KMS-11 (cell line): ENCODE results near the gene SKA3.

Experiments
- H2AFZ ChIP-seq: fragments of 200-600 bp; sonication (generic); 2 replicates; pipeline ENCODE4 v1.6.1; 2016; ENCODE audit warnings: antibody characterized with exemption, mixed run types, low read depth
- H3K27ac ChIP-seq: fragments of 200-600 bp; sonication (generic); 2 replicates; pipeline ENCODE4 v1.6.1; 2016; ENCODE audit warnings: mild to moderate bottlenecking, mixed run types
- H3K27me3 ChIP-seq: fragments of 200-600 bp; sonication (generic); 2 replicates; pipeline ENCODE4 v1.6.1; 2017; ENCODE audit warnings: mild to moderate bottlenecking, low read depth, mixed run types, moderate library complexity; ENCODE audit not compliant: insufficient read depth
- H3K36me3 ChIP-seq: fragments of 200-600 bp; sonication (generic); 2 replicates; pipeline ENCODE4 v1.6.1; 2017; ENCODE audit warnings: mild to moderate bottlenecking, mixed run types; ENCODE audit not compliant: insufficient read depth
- H3K4me1 ChIP-seq: fragments of 200-600 bp; sonication (generic); 2 replicates; pipeline ENCODE4 v1.6.1; 2016; ENCODE audit warnings: mild to moderate bottlenecking, low read depth, mixed run types; ENCODE audit not compliant: poor library complexity, severe bottlenecking
- H3K4me2 ChIP-seq: fragments of 200-600 bp; sonication (generic); 2 replicates; pipeline ENCODE4 v1.7.0; 2016; ENCODE audit warnings: mild to moderate bottlenecking, mixed run types
- H3K4me3 ChIP-seq: fragments of 200-600 bp; sonication (generic); IDR thresholded peaks from 2 replicates; pipeline ENCODE4 v1.6.1; 2017; ENCODE audit warnings: low read depth, low read length, mixed read lengths; ENCODE audit not compliant: insufficient read depth
- H3K79me2 ChIP-seq: fragments of 200-600 bp; sonication (generic); 2 replicates; pipeline ENCODE4 v1.6.1; 2016; ENCODE audit warnings: low read depth, mixed run types; ENCODE audit not compliant: insufficient read depth
- H3K9ac ChIP-seq: fragments of 200-600 bp; sonication (generic); 2 replicates; pipeline ENCODE4 v1.6.1; 2016; ENCODE audit warnings: mild to moderate bottlenecking, mixed run types
- H4K20me1 ChIP-seq: fragments of 200-600 bp; sonication (generic); 2 replicates; pipeline ENCODE4 v1.6.1; 2016; ENCODE audit warnings: mild to moderate bottlenecking, mixed run types; ENCODE audit not compliant: insufficient read depth
- TF ChIP-seq, protein P1 (sequence below): fragments of 200-600 bp; sonication (generic); conservative IDR thresholded peaks from 2 replicates; pipeline ENCODE4 v1.6.1; 2017; ENCODE audit warnings: low read depth, mild to moderate bottlenecking, antibody characterized with exemption, low read length, moderate library complexity, mixed read lengths

SKA3 gene

DNA sequence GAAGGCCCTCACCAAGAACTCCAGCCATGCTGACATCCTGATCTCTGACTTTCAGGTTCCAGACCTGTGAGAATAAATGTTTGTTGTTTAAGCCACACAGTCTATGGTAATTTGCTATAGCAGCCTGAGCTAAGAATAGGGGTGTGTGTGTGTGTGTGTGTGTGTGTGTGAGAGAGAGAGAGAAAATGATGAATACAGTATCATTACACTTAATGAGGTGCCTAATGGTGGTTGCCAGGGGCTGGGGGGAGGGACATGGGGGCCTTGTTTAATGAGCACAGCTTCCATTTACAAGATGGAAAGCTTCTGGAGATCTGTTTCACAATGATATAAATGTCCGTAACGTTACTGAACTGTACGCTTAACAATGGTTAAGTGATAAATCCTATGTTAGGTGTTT, 61.1 kb downstream of the SKA3 start:
- TF ChIP-seq, protein P1, sequence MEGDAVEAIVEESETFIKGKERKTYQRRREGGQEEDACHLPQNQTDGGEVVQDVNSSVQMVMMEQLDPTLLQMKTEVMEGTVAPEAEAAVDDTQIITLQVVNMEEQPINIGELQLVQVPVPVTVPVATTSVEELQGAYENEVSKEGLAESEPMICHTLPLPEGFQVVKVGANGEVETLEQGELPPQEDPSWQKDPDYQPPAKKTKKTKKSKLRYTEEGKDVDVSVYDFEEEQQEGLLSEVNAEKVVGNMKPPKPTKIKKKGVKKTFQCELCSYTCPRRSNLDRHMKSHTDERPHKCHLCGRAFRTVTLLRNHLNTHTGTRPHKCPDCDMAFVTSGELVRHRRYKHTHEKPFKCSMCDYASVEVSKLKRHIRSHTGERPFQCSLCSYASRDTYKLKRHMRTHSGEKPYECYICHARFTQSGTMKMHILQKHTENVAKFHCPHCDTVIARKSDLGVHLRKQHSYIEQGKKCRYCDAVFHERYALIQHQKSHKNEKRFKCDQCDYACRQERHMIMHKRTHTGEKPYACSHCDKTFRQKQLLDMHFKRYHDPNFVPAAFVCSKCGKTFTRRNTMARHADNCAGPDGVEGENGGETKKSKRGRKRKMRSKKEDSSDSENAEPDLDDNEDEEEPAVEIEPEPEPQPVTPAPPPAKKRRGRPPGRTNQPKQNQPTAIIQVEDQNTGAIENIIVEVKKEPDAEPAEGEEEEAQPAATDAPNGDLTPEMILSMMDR, result no peak
- H2AFZ ChIP-seq, result no peak overlapping the region
- no peak overlapping the region for H3K4me3 ChIP-seq
- H3K79me2 ChIP-seq, result no peaks in the 10 kb centered on the region
- no peak overlapping the region for H3K27ac ChIP-seq
- no peaks in the 10 kb centered on the region for H3K36me3 ChIP-seq
- H3K4me2 ChIP-seq, result no peak overlapping the region
- no peaks in the 10 kb centered on the region for H3K27me3 ChIP-seq
- H3K4me1 ChIP-seq, result no peaks in the 10 kb centered on the region
- H3K9ac ChIP-seq, result no peak overlapping the region
- H4K20me1 ChIP-seq, result no peaks in the 10 kb centered on the region

DNA sequence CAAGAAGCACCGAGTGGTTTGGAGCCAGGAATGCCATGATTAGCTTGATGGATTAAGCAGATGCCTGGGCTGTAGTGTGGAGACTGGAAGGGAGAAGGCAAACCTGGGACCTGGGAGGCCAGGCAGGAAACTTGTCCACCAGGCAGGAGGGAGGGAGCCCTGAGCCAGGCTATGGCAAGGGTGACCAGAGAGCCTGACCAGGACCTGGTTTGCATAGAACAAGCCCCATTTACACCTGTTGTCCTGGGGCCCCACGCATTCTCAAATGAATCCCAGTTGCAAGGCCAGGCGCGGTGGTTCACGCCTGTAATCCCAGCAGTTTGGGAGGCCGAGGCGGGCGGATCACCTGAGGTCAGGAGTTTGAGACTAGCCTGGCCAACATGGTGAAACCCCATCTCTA, 64.8 kb downstream of the SKA3 start:
- Histone ChIP-seq H3K36me3 (no peaks in the 10 kb centered on the region), H3K4me2 (no peak overlapping the region), H3K9ac (no peak overlapping the region), H3K79me2 (no peaks in the 10 kb centered on the region), H4K20me1 (no peaks in the 10 kb centered on the region), H2AFZ (no peak overlapping the region), H3K27me3 (no peaks in the 10 kb centered on the region), H3K4me3 (no peak overlapping the region), H3K27ac (no peak overlapping the region), H3K4me1 (no peaks in the 10 kb centered on the region)
- TF ChIP-seq, protein P1, result no peak

DNA sequence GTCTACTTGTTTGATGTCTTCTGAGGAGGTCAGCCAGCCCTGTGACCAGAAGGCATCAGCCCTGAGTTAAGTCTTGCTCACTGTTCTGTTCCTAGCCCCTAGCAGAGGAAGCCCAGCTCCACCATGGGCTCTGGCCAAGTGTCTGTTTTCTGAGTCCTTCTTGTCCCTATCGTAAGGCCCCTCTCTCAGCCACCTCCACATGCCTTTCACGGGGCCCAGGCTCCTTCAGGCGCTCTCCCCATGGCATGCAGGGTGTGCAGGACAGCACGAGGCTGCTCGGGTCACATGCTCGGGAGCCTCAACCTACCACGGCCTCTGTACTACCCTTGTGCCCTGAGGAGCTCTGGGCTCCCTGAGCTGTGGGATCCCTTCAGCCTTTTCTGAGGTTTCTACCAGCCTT, 67.2 kb downstream of the SKA3 start:
- Histone ChIP-seq H4K20me1 (no peaks in the 10 kb centered on the region), H3K4me2 (no peak overlapping the region), H3K79me2 (no peaks in the 10 kb centered on the region), H3K4me3 (no peak overlapping the region), H3K9ac (no peak overlapping the region), H3K36me3 (no peaks in the 10 kb centered on the region), H3K27me3 (no peaks in the 10 kb centered on the region), H2AFZ (no peak overlapping the region), H3K27ac (no peak overlapping the region), H3K4me1 (no peaks in the 10 kb centered on the region)
- TF ChIP-seq, protein P1, result no peak

DNA sequence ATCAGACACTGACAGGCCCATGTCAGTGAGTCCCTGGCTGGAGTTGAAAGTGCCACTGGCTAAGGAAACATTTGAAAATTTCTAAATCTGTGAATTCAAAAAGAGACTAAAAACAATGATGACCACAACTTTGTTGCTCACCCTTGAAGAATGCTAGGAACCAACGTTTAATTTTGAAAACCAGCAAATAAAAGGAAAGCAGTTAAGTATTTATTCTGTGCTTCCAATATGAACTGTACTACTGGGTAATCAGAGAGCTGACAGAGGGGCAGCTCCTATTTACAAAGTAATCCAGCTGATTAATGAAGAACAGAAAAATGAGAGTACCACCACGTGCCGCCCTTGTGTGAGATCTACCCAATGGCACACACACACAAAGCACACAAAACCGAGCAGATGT, 70.3 kb downstream of the SKA3 start:
- TF ChIP-seq, protein P1, result no peak
- no peak overlapping the region for H2AFZ ChIP-seq
- H3K27me3 ChIP-seq, result no peaks in the 10 kb centered on the region
- no peaks in the 10 kb centered on the region for H3K36me3 ChIP-seq
- H3K4me1 ChIP-seq, result no peaks in the 10 kb centered on the region
- H3K4me2 ChIP-seq, result no peak overlapping the region
- H3K9ac ChIP-seq, result no peak overlapping the region
- H3K79me2 ChIP-seq, result no peaks in the 10 kb centered on the region
- H4K20me1 ChIP-seq, result no peaks in the 10 kb centered on the region
- no peak overlapping the region for H3K27ac ChIP-seq
- no peak overlapping the region for H3K4me3 ChIP-seq
